ENCODE data around the gene XRCC5. TPM values are rescaled to one million over a fixed set of nuclear protein-coding genes. Genes with fewer than 3 reads are reported as not detected.
"Not testable (repeated sequence)": the region's sequence is repeated elsewhere in the genome, so short reads cannot be mapped to it uniquely, and the experiment has no call there.

XRCC5 gene
- total and polyA plus RNA-seq, 2 donors (not counting 1 experiment from before 2014, with no cell fraction given): 45.5 to 198 TPM

DNA sequence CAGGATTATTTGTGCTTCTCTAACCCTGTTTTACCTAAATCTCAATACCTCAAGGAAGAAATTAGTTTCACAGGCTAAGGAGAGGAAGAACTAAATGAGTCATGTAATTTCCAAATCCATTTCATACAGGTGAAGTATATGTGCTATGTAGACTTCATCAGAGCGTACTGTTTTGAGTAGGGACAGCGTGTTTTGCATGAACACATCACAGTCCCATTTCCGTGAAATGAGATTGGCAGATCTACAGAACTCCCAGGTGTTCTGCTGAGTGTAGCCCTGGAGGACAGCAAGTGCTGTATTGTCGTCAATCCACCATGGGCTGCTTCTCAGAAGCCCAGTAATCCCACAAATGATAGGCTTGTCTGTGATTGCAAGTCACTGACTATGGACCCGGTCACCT, 97.7 kb downstream of the XRCC5 start:
- Histone ChIP-seq H2AFZ (ENCODE audit: insufficient read depth, low read depth, low read length, poor library complexity, severe bottlenecking) (no peak overlapping the region), H3K27ac (ENCODE audit: low read length in 2 of 2) (no peak overlapping the region), H3K9me3 (ENCODE audit: control extremely low read depth in 1 of 3, control insufficient read depth in 2 of 3, insufficient read depth in 1 of 3, low read length in 2 of 3) (no peaks in the 10 kb centered on the region), H3K9ac (ENCODE audit: low read length) (no peak overlapping the region), H3K27me3 (replicated peaks in 1 of 4; ENCODE audit: control extremely low read depth in 1 of 4, control insufficient read depth in 3 of 4, insufficient read depth in 4 of 4, low read length in 3 of 4) (no peaks in the 10 kb centered on the region), H3K79me2 (ENCODE audit: control insufficient read depth, insufficient read depth, low read length) (no peaks in the 10 kb centered on the region), H3K4me1 (ENCODE audit: control insufficient read depth in 2 of 2, insufficient read depth in 2 of 2, low read length in 2 of 2) (no peaks in the 10 kb centered on the region), H3K36me3 (replicated peaks in 1 of 2; ENCODE audit: control extremely low read depth in 1 of 2, control insufficient read depth in 1 of 2, extremely low read depth in 1 of 2, insufficient read depth in 2 of 2, low read length in 1 of 2) (peaks cover 28 to 74% of the 10 kb centered on the region in 2 experiments), H3K4me2 (replicated peaks; ENCODE audit: low read depth, low read length, poor library complexity, severe bottlenecking) (no peak overlapping the region), H4K20me1 (ENCODE audit: control insufficient read depth, insufficient read depth, low read length, poor library complexity, severe bottlenecking) (peaks cover 5% of the 10 kb centered on the region), H3K4me3 (ENCODE audit: control extremely low read depth in 1 of 5, extremely low read depth in 1 of 5, insufficient read depth in 1 of 5, low read depth in 2 of 5, low read length in 4 of 5) (no peak overlapping the region)
- no peak for DNase-seq
- CTCF ChIA-PET: no interaction called here
- Mint-ChIP-seq H3K4me3 (no peak overlapping the region), H3K9me3 (ENCODE audit: insufficient read depth) (no peaks in the 10 kb centered on the region), H3K27ac (no peak overlapping the region), H3K4me1 (peaks cover 13% of the 10 kb centered on the region), H3K27me3 (no peaks in the 10 kb centered on the region)
- TF ChIP-seq, protein P1, sequence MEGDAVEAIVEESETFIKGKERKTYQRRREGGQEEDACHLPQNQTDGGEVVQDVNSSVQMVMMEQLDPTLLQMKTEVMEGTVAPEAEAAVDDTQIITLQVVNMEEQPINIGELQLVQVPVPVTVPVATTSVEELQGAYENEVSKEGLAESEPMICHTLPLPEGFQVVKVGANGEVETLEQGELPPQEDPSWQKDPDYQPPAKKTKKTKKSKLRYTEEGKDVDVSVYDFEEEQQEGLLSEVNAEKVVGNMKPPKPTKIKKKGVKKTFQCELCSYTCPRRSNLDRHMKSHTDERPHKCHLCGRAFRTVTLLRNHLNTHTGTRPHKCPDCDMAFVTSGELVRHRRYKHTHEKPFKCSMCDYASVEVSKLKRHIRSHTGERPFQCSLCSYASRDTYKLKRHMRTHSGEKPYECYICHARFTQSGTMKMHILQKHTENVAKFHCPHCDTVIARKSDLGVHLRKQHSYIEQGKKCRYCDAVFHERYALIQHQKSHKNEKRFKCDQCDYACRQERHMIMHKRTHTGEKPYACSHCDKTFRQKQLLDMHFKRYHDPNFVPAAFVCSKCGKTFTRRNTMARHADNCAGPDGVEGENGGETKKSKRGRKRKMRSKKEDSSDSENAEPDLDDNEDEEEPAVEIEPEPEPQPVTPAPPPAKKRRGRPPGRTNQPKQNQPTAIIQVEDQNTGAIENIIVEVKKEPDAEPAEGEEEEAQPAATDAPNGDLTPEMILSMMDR (IDR thresholded peaks at IDR 0.05): no peak
- no peak for TF ChIP-seq EZH2 (IDR thresholded peaks at IDR 0.05; ENCODE audit: borderline replicate concordance, insufficient read depth, low read depth, low read length, poor library complexity, severe bottlenecking)
- WGBS (ENCODE audit: insufficient coverage): 86% methylated on average over 3 of the region's 5 CpGs
- intact Hi-C loops (cut with micrococcal nuclease): no loop called here
- POLR2A ChIA-PET: no interaction called here
- no peak for ATAC-seq (ENCODE audit: low read depth)

DNA sequence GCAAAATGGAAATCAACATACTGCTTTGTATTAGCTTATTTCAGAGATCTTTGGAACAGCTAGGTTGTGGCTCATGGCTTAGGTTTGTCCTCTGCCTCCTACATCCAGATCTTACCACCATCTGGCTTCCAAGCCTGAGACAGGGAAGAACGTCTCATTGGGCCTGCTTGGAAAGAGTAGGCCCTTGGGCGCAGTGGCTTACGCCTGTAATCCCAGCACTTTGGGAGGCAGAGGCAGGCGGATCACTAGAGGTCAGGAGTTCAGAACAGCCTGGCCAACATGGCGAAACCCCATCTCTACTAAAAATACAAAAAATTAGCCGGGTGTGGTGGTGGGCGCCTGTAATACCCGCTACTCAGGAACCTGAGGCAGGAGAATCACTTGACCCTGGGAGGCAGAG, 99.5 kb downstream of the XRCC5 start:
- H3K4me3 ChIP-seq (ENCODE audit: control extremely low read depth in 1 of 5, extremely low read depth in 1 of 5, insufficient read depth in 1 of 5, low read depth in 2 of 5, low read length in 4 of 5); H3K79me2 ChIP-seq (ENCODE audit: control insufficient read depth, insufficient read depth, low read length); H3K27ac ChIP-seq (ENCODE audit: low read length in 2 of 2); H3K9me3 Mint-ChIP-seq (ENCODE audit: insufficient read depth); ATAC-seq (ENCODE audit: low read depth); H3K27me3 Mint-ChIP-seq; H4K20me1 ChIP-seq (ENCODE audit: control insufficient read depth, insufficient read depth, low read length, poor library complexity, severe bottlenecking); H3K27ac Mint-ChIP-seq; H3K4me2 ChIP-seq (replicated peaks; ENCODE audit: low read depth, low read length, poor library complexity, severe bottlenecking); H3K9me3 ChIP-seq (ENCODE audit: control extremely low read depth in 1 of 3, control insufficient read depth in 2 of 3, insufficient read depth in 1 of 3, low read length in 2 of 3); H2AFZ ChIP-seq (ENCODE audit: insufficient read depth, low read depth, low read length, poor library complexity, severe bottlenecking); H3K27me3 ChIP-seq (replicated peaks in 1 of 4; ENCODE audit: control extremely low read depth in 1 of 4, control insufficient read depth in 3 of 4, insufficient read depth in 4 of 4, low read length in 3 of 4); H3K4me1 ChIP-seq (ENCODE audit: control insufficient read depth in 2 of 2, insufficient read depth in 2 of 2, low read length in 2 of 2); CTCF ChIA-PET; DNase-seq; intact Hi-C loops (cut with micrococcal nuclease); POLR2A ChIA-PET; H3K4me3 Mint-ChIP-seq; H3K9ac ChIP-seq (ENCODE audit: low read length): not testable (repeated sequence)
- peaks cover 23 to 58% of the 10 kb centered on the region in 2 experiments for H3K36me3 ChIP-seq (replicated peaks in 1 of 2; ENCODE audit: control extremely low read depth in 1 of 2, control insufficient read depth in 1 of 2, extremely low read depth in 1 of 2, insufficient read depth in 2 of 2, low read length in 1 of 2)
- peaks cover 13% of the 10 kb centered on the region for H3K4me1 Mint-ChIP-seq
- WGBS (ENCODE audit: insufficient coverage): 100% methylated on average over 6 of the region's 8 CpGs
